NCI-H2227 treated with DMSO at 0.1 percent for 48 hours (cell line): ENCODE data around the gene FIBCD1.

Experiments
- DNase-seq: peaks from one replicate; lab custom pipeline; 2025; lab: John Stamatoyannopoulos, UW

FIBCD1 gene

DNA sequence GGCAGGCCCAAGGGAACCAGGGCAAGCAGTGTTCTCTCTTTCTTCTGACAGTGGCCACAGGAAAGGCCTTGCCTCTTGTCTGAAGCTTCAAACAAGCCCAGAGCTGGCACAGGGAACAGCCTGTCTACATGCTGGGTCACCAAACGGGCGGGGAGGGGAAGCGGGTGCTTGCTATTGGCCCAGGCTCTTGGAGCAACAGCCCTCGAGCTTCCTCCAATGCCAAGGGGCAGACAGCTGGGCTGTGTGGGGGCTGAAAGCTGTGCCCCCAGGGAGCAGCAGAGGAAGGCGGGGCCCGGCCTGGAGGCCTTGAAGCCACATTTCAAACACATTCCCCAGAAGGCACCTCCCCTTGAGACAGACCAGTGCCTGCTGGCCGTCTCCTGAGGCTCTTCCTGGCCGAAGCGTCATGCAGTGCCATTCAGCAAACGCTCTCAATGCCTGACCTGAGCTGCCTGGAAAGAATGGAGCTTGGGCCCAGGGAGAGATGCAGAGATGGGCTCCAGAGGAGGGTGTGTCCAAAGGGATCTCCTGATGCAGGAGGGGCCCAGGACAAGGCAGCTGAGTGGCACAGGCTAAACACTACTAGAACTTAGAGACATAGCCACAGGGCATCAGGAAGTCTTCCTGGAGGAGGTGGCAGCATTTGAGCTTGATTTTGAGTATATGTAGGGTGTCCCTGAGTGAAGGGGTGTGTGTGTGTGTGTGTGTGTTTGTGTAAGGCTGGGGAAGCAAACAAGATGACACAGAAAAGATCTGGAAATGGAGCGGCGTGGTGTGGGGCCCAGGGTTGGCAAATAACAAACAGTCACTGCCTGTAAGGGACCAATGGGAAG, 2.5 kb downstream of the FIBCD1 start:
- DNase-seq: no peak

DNA sequence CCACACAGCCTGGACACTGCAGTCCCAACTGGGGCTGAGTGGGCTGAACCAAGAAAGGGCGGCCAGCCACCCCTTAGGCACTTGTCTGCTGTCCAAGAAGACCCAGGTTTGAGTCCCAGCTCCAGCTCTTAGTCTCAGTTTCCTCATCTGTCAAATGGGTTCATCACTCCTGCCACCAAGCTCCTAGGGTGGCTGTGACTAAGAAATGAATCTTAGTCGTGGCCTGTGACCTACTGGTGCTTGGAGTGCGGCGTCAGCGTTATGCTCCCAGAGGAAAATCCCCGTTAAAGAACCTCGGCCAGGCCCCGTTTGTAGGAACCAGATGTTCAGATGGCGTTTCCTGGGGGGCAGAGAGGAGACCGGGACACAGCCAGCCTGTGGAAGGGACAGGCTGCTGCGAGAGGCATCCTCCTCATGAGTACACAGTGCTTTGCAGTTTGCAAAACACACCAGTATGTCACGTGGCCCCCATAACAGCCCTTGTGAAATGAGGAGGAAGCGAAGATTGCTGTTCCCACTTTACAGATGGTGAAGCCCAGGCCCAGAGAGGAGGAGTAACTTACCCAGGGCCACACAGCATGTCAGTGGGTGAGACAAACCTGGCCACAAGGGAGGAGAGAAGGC, 3.3 kb downstream of the FIBCD1 start:
- no peak for DNase-seq

DNA sequence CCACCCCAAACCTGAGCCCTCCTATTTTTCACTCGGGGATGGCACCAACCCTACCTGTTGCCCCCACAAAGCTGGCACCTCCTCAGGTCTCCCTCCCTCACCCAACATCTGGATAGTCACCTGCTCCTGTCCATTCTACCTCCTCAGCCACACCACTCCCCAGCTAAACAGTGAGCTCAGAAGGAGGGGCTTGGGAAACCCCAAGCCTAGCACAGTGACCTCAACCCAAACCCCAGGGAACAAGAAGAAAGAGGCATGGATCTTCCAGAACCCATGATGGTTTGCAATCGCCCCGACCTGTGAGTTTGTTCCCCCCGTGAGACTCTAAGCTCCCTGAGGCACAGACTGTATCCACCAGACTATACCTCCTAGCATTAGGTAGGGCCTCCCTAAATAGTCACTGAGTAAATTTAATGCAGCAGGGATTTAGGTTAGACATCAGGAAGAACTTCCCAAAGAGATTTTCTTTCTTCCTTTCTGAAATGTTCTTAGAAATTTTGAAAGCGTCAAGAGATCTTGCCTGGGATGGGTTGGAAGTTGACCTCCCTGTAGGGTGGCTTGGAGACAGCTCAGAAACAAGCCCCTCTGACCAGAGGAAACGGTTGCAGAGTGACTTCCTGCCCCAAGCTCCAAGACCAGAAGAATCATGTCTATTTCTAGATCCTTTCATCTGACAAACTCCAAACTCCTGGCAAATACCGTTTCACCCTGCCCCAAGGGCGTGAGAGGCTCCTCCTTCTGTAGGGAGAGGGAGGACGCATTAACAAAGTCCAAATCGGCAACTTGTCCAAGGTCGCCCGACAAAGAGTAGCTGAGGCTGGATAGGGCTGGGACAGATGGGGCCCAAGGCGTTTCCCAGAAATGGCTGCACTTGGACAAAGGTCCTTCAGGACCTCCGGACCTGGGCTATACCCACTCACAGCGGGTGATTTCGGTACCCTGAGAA, 4.1 kb downstream of the FIBCD1 start:
- no peak for DNase-seq

DNA sequence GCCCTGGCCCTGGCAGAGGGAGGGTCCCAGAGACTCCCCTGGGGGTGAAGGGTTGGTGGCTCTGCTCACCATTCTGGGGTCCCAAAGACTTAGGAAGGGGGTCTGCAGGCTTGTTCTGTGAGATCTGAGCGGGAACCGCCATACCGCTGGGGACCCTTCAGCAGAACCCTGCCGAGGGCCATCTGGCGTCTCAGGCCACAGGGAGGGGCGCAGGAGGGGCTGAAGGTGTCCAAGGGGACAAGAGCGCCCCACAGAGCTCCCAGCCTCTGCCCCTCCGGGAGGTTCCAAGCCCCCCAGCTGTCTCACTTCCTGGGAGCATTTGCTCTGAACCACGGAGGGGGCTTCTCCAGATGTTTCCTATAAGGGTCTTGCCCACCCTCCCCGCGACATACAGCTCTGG, 4.8 kb downstream of the FIBCD1 start:
- no peak for DNase-seq

DNA sequence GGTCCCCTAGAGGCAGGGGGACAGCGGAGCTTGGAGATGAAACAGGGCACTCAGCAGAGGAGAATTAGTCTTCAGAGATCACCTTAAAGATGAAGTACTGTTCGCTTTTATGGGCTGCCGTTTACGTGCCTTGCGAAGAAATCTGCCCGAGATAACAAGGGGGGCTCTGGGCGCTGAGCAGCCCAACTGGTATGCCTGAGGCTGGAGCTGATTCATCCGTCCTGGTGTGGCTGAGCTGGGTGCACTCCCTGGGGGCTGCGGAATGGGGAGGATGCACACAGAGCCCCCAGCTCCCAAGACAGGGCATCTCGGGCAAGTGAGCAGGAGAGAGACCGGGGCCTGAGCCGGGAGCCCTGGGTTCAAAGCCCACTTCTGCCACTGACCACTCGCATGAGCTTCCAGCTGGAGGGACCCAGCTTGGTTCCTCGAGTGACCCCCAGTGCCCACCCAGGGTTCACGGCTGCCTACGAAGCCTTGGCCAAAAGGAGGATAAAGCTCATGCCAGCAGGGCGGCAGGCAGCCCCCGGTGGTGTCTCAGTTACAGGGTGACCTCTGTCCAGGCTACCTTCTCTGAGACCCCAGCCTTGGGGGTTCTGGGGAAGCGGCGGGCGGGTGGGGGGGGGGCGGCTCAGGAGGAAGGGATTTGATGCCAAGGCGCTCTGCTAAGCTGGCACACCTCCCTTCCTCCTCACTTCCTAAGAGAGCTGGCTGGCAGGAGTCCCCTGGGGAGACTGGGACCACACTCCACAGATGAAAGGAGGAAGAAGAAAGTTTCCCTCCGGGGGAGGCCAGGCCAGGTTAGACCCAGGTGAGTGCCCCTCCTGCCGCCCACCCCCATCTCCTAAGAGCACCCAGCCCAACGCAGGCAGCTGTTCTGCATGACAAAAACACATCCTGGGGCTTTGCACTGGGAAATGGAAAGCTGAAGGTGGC, 5.7 kb downstream of the FIBCD1 start:
- no peak for DNase-seq

DNA sequence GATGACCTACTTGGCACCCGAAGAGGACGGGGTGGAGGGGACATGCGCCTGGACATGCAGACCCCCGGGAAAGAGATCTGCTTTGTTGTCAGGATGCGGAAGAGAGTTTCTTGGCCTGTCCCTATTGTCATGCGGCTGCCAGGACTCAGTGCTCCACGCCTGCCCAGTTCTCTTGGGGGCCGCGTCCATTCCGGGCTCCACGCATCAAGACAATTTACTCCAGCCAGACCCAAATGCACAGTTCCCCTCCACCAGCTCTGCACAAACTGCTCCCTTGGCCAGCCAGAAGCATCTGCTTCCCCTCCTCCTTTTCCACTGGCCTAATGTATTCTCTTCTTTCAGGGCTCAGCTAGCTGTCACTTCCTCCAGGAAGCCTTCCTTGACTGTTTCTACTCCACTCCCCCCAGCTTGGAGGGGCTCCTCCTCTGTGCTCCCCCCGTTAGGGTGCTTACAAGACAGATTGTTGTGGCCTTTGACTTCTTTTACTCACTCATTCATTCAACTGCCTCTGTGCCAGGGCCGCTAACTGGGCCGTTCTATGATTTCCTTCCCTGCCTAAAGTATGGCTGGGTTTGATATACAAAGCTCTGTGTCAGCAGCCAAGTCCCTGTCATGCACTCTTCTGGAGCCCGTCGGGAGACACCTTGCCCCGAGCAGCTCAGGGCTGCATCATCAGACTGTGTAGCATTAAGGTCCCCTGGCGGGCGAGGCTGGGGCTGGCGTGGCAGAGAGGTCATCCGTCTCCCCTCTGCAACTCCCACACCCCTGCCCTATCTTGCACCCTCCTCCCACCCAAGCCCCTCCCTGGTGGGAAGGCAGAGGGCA, 6.6 kb downstream of the FIBCD1 start:
- no peak for DNase-seq

DNA sequence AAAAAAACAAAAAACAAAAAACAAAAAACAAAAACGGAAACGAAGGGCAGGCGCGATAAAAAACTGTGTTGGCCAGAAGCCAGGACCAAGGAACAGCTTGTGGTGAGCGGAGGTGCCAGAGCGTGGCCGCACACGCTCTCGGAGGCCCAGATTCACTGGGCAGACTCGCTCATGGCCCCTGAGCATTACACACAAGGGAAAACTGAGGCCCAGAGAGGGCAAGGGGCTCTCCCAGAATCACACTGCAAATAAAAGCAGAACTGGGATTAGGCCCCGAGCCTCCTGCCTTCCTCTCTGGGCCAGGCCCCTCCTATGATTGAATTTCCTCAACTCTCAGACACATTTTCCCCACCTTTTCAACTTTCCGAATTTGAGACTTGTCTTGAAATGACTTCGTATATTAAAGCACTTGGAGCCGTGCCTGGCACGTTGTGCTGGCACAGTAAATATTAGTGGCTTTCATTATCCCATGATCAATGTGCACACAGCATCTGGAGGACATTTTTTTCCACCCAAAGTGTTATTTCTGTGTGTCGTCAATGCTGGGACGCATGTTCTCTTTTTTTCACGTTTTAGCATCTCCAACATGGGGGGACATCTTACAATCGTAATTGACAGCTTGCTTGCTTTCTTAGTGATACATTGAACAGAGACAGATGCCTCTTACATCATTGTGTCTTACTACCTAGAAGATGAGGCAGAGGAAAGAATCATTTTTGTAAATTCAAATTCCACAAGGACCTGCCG, 7.4 kb downstream of the FIBCD1 start:
- no peak for DNase-seq

DNA sequence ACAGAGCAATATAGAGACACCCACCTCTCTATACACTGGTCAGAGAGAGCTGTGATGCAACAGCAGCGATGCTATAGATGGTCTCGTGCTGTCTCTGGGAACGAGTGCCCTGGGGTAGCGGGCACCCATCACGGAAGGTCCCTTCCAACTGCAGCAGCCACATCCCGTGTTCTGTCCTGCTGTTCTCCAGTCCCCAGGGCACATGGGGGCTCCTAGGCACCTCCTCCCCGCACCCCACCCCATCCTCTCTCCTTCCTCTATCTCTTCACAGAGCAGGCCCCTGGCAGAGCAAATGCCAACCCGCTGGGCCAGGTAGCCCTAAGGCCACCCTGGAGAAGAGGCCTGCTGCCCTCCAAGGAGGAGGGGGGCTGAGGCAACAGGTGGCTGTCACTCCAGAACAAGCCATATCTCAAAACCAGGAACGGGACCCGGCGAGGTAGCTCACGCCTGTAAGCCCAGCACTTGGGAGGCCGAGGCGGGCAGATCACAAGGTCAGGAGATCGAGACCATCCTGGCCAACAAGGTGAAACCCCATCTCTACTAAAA, 8.2 kb downstream of the FIBCD1 start:
- DNase-seq: no peak

DNA sequence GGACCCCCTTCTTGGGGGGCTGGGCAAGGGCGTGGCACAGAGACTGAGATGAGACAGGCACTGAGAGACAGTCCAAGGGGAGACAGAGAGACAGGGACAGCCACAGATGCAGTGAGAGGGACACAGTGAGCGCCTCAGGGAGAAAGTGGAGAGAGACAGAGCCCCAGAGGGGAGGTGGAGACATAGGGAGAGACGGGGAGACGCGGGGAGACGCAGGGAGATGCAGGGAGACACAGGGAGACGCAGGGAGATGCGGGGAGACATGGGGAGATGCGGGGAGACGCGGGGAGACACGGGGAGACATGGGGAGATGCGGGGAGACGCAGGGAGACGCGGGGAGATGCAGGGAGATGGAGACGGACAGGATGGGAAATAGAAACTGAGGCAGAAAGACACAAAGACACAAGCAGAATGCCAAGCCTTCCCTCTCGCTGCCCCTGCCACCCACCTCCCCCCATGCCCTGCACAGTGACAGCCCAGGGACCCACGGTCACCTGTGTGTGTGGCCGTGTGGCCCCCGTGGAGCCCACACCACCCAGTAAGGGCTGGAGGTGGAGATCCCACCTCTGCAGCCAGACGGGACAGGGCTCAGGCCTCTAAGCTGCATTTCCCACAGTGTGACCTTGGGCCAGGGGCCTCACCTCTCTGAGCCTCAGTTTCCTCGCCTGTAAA, 8.8 kb downstream of the FIBCD1 start:
- DNase-seq: no peak

DNA sequence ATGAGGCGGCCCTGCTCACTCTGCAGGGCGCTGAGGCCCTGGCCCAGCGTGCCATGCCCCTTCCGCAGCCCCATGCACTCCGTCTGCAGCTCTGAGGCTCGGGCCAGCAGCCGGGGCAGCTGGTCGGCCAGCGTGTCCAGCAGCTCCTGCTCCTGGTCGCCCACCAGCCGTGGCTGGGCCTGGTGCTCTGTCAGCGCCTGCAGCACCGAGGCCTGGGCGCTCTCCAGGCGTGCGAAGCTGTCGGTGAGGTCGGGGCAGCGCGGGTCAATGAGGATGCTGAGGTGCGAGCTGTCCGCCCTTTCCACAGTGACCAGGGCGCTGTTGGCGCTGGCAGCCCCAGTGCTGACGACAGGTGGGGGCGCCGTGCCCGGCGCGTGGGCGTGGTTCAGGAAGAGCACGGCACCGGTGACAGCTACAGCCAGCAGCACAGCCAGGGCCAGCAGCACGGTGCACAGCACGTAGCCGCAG, 9.4 kb downstream of the FIBCD1 start:
- DNase-seq: no peak

DNA sequence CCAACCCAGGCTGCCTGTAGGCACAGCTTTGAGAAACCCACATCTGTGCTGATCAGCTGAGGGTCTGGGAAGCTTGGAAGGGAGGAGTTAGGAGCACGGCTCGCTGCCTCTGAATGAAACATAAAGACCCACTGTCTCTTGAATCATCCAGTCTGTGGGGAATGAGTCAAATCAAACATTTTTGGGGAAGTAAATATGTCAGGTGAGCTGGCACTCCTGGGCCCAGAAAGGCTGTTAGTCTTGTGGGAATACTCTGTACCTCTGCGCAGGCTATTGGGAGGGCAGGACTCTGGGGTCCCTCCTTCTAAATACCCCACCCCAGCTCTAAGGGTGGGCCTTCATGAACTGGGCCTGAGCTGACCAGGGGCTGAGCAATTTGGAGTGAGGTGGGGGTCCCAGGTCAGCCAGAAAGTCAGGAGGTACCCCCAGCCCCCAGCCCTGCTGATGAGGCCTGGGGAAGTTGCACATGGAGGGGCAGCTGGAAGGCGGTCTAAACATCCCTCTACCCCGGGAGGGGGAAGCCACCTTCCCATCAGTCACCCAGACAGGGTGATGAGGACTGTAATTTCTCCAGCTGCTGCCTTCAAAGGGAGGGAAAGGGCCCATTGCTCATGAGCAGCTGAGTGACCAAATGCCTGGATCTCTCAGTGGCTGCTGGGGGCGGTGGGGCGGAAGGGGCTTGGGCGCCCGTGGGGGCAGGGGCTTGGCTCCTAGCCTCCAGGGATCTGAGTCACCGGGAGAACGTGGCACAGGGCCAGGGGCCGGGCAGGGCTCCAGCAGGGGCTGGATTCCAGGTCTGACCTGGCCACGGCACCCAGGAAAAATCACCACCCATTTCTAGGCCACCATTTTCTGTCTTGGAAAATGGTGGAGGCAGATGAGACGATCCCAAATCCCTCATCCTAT, 10.8 kb downstream of the FIBCD1 start:
- DNase-seq: no peak

DNA sequence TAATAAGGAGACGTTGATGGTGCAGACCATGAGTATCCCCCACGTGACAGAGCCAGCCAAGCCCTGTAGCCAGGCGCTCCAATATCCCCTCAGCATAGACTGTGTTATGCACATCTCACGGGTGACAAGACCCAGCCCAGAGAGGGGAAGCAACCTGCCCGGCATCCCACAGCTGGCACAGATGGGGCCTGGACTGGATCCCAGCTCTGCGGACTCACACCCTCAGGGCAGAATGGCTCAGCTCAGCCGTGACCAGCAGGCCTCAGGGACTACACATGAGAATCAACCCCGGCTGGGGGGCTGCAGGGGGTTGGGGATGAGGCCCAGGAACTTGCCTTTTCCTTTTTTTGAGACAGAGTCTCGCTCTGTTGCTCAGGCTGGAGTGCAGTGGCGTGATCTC, 11.7 kb downstream of the FIBCD1 start:
- DNase-seq: no peak

DNA sequence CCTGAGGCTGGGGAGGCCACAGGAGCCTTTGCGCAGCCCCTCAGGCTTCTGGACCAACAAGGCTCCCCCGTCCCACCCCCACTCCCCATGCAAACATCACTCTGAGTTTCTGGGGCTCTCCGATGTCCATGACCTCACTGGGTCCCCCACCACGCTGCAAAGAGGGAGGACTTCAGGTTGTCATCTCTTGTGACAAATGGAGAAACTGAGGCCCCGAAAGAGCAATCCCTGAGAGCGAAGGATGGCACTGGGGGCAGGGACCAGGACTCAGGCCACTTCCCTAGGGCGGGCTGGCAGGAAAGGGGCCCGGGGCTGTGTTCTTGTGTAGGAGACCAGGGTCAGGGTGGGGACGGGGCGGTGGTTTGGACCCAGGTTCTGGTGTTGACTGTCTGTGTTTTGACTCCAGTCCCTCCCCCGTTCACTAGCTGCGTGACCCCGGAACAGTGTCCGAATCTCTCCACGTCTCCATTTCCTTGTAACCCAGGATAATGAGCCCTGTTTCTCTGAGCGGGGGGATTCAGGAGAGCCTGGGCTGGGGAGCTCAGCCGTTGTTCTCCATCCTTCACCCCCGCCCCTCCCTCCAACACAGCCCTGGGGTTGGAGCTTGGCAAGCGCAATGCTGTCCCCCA, 13.9 kb downstream of the FIBCD1 start:
- no peak for DNase-seq

DNA sequence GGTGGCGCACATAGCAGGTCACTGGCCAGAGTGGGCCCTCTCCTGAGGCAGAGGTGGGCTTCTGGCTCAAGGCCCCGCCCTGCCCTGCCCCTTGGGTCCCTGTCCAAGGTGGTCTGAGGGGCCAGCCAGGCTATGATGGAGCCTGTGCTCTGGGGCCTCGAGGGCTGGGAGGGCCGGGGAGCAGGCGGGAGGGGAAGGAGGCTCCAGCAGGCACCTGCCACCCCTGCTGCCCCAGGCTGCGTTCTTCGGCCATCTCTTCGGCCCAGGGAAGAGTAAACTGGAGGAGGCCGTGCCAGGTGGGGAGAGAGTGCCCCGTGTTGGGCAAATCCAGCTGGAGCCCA, 14.6 kb downstream of the FIBCD1 start:
- no peak for DNase-seq

DNA sequence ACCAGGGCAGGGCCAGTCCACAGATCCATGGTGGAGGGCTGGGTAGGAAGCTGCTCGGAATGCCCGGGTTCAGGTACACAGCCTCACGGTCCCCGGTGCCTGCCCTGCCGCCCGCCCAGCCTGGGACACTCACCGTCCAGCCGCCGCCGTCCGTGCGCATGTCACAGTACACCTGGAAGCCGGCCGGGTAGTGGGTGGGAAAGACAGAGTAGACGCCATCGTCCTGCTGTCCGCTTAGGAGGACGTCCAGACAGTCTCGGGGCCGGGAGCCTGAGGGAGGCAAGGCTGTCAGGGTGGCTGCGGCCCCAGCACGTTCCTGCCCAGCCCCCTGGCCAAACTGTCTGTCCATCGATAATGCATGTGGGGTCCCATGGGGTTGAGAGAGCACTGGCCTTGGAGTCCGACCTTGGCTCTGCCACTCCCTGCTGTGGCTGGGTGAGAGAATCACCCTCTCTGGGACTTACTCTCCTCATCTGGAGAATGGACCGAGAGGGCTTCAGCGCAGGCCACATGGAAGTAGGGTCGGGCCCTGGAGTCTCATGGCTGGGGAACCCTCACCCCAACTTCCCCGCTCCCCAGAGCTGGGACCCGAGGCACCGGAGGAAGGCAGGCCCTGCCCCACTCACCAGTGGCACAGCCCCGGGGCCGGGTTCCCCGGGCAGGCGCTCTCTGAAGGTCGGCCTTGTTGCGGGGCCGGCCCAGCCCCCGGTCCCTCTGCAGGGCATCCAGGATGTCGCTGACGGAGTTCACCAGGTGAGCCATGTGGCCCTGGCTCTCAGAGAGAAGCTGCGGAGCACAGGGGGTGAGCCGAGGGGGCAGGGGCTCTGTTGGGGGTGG, 15.2 kb downstream of the FIBCD1 start:
- DNase-seq: no peak

DNA sequence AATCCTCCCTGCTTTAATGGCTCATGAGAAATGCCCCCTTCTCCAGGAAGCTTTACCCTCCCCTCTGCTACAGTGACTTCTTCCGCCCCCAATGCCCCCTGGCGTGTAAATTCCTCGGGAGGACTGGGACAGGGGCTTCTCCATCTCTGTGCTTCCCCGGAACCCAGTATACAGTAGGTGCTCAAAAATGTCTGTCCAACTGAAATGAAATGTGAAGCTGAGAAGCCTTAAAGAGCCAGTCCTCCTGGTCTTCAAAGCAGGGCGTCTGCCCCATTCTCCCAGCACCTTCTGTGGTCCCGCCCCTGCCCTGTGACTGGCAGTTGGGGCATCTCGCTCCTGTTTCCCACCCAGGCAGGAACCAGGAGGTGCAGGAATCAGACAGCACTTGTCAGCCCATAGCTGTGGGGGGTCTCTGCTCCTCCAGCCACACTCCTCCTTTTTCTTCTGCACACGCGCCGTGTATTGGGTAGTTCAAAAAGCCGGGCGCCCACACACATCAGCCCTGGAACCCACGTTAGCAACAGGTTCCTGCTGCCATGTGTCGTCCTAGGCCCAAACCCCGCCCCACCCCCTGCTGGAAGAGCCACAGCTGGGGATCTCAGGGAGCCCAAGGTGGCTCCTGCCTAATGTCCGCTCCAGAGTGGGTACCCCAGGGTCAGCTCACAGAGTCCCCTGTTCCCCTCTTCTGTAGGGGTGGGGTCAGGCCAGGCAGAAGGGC, 16.0 kb downstream of the FIBCD1 start:
- no peak for DNase-seq
